Measurements from ENCODE around the gene LGALS9. TPM values are rescaled to one million over a fixed set of nuclear protein-coding genes. Genes with fewer than 3 reads are reported as not detected.

The LGALS9 gene
- 100 to 1,000 TPM; 150 to 305 TPM for total RNA-seq

DNA sequence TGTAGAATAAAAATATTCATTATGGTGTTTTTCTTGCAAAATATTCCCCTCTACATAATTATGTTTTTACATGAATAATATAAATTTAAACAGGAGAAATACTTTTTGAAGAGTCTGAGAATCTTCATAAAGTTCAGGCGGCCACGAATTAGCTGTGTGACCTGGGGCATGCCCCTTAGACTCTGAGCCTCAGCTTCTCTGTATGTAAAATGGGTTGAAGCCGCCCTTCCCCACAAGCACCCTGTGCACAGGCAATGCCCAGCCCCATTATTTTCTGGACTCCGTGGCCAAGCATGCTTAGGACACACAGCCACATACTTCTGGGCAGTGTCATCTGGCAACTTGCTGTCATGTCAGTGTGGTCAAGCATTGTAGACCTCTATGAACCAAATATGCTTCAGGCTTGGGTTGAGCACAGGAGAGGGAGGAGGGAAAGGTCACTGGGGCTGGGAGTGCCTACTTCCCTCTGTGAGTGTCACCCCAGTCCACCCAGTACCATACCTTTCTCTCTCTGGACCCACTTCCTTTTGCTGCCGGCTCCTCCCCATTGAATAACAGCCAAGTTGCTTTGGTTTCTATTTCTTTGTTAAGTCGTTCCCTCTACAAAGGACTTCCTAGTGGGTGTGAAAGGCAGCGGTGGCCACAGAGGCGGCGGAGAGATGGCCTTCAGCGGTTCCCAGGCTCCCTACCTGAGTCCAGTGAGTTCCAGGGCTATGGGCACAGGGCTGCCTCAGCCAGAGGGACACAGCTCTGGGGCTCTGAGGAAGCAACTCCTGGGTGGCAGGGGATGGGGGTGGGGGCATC lies at the start of gene LGALS9:
TSS of gene LGALS9 (plus strand) at position 582 of the 804 bp plus-strand sequence. CDS start at position 660, 78 bp downstream.
- H3K27me3 Mint-ChIP-seq: no peaks in the 10 kb centered on the region
- H3K9me3 Mint-ChIP-seq (ENCODE audit: low read depth): no peaks in the 10 kb centered on the region
- peak within 1 kb of the TSS; percentile 94 for H3K27ac Mint-ChIP-seq
- ATAC-seq (peak; percentile 84), DNase-seq (peak; percentile 72)
- CTCF ChIA-PET: interaction anchor here (0.6 to 4.8 kb wide), 11 partner anchors 8 to 126 kb away, joined by 3 to 32 read pairs (median 4); no protein-coding TSS in a partner anchor
- peaks cover 31% of the 10 kb centered on the region for H3K36me3 Mint-ChIP-seq
- peaks cover 68% of the 10 kb centered on the region for H3K4me1 Mint-ChIP-seq
- peak within 1 kb of the TSS; percentile 93 for H3K4me3 Mint-ChIP-seq

DNA sequence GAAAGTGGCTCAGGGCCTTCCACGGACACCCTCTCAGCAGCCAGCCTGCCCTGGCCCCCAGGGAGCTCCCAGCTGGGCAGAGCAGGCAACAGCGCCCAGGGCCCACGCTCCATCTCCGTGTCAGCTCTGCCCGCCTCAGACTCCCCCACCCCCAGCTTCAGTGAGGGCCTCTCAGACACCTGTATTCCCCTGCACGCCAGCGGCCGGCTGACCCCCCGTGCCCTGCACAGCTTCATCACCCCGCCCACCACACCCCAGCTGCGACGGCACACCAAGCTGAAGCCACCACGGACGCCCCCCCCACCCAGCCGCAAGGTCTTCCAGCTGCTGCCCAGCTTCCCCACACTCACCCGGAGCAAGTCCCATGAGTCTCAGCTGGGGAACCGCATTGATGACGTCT lies 48.3 kb upstream of the LGALS9 start:
- CTCF ChIA-PET: interaction anchor here (0.8 to 1.2 kb wide), 3 partner anchors 17 to 229 kb away, joined by 3 to 5 read pairs (median 3); no protein-coding TSS in a partner anchor
- ATAC-seq (no peak), DNase-seq (no peak)

GRCh38 chr17:27585153-27585681 lies 45.8 kb upstream of the LGALS9 start:
- peaks cover 3% of the 10 kb centered on the region for H3K36me3 Mint-ChIP-seq
- no peak for ATAC-seq
- no peaks in the 10 kb centered on the region for H3K9me3 Mint-ChIP-seq (ENCODE audit: low read depth)
- no peak for DNase-seq
- H3K27ac Mint-ChIP-seq: no peak overlapping the region
- peaks cover 20% of the 10 kb centered on the region for H3K4me1 Mint-ChIP-seq
- no peak overlapping the region for H3K4me3 Mint-ChIP-seq
- no peaks in the 10 kb centered on the region for H3K27me3 Mint-ChIP-seq
- CTCF ChIA-PET: interaction anchor here (1.1 to 5.8 kb wide), 2 partner anchors 10 to 16 kb away, joined by 3 to 41 read pairs; no protein-coding TSS in a partner anchor

More for the DNA sequence above, 48.3 kb upstream of the LGALS9 start:
- Mint-ChIP-seq H3K4me1 (peaks cover 44% of the 10 kb centered on the region), H3K27ac (no peak overlapping the region), H3K36me3 (peaks cover 7% of the 10 kb centered on the region), H3K9me3 (ENCODE audit: low read depth) (no peaks in the 10 kb centered on the region), H3K27me3 (no peaks in the 10 kb centered on the region), H3K4me3 (no peak overlapping the region)

GRCh38 chr17:27585792-27586191 lies 45.2 kb upstream of the LGALS9 start:
- Mint-ChIP-seq H3K27me3 (no peaks in the 10 kb centered on the region), H3K27ac (no peak overlapping the region), H3K4me1 (peaks cover 15% of the 10 kb centered on the region), H3K36me3 (peaks cover 3% of the 10 kb centered on the region), H3K9me3 (ENCODE audit: low read depth) (no peaks in the 10 kb centered on the region), H3K4me3 (no peak overlapping the region)
- ATAC-seq (no peak), DNase-seq (no peak)
- CTCF ChIA-PET: interaction anchor here (1.1 to 5.8 kb wide), 2 partner anchors 11 to 15 kb away, joined by 3 to 41 read pairs; no protein-coding TSS in a partner anchor

- Mint-ChIP-seq H3K36me3 (peaks cover 3% of the 10 kb centered on the region), H3K4me3 (no peak overlapping the region), H3K9me3 (ENCODE audit: low read depth) (no peaks in the 10 kb centered on the region), H3K4me1 (peaks cover 11% of the 10 kb centered on the region), H3K27ac (no peak overlapping the region), H3K27me3 (no peaks in the 10 kb centered on the region)
- DNase-seq: no peak
- no peak for ATAC-seq
- CTCF ChIA-PET: interaction anchor here (1.1 to 5.8 kb wide), 3 partner anchors 11 to 18 kb away, joined by 3 to 41 read pairs (median 4); no protein-coding TSS in a partner anchor
Measured at GRCh38 chr17:27586203-27586721, 44.7 kb upstream of the LGALS9 start.

DNA sequence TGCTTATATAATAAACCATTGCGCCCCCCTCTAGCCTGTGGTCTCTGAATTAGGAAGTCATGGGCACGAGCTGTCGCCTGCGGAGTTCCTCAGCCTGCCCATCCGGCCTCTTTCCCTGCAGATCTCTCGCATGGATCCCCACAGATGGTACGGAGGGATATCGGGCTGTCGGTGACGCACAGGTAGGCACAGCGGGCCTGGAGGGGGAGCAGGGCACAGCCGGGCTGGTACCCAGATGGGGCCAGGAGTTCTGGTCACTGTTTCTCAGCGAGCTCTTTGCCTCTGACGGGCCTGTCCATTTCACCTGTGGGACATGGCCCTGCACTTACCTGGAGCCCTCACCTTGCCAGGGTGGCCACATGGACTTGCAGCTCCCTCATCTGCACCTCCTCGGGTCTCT lies 42.6 kb upstream of the LGALS9 start:
- H3K27me3 Mint-ChIP-seq: no peaks in the 10 kb centered on the region
- ATAC-seq (no peak), DNase-seq (no peak)
- no peaks in the 10 kb centered on the region for H3K9me3 Mint-ChIP-seq (ENCODE audit: low read depth)
- H3K36me3 Mint-ChIP-seq: no peaks in the 10 kb centered on the region
- H3K4me1 Mint-ChIP-seq: no peaks in the 10 kb centered on the region
- CTCF ChIA-PET: interaction anchor here (0.8 to 5.8 kb wide), 3 partner anchors 13 to 234 kb away, joined by 3 to 41 read pairs (median 4); no protein-coding TSS in a partner anchor
- no peak overlapping the region for H3K4me3 Mint-ChIP-seq
- no peak overlapping the region for H3K27ac Mint-ChIP-seq

- CTCF ChIA-PET: interaction anchor here (0.9 kb wide), 1 partner anchor 236 kb away, joined by 3 read pairs; no protein-coding TSS in a partner anchor
- ATAC-seq (no peak), DNase-seq (no peak)
- Mint-ChIP-seq H3K27me3 (no peaks in the 10 kb centered on the region), H3K9me3 (ENCODE audit: low read depth) (no peaks in the 10 kb centered on the region), H3K36me3 (peaks cover 6% of the 10 kb centered on the region), H3K4me3 (no peak overlapping the region), H3K27ac (no peak overlapping the region), H3K4me1 (peaks cover 10% of the 10 kb centered on the region)
Measured at GRCh38 chr17:27590864-27591263, 40.1 kb upstream of the LGALS9 start.

GRCh38 chr17:27591986-27592385 lies 39.0 kb upstream of the LGALS9 start:
- Mint-ChIP-seq H3K27ac (no peak overlapping the region), H3K9me3 (ENCODE audit: low read depth) (no peaks in the 10 kb centered on the region), H3K27me3 (no peaks in the 10 kb centered on the region), H3K4me3 (no peak overlapping the region), H3K36me3 (peaks cover 8% of the 10 kb centered on the region), H3K4me1 (peaks cover 11% of the 10 kb centered on the region)
- ATAC-seq: no peak
- DNase-seq: no peak
- CTCF ChIA-PET: interaction anchor here (0.7 to 1.2 kb wide), 4 partner anchors 8 to 341 kb away, joined by 3 to 4 read pairs (median 3); no protein-coding TSS in a partner anchor

DNA sequence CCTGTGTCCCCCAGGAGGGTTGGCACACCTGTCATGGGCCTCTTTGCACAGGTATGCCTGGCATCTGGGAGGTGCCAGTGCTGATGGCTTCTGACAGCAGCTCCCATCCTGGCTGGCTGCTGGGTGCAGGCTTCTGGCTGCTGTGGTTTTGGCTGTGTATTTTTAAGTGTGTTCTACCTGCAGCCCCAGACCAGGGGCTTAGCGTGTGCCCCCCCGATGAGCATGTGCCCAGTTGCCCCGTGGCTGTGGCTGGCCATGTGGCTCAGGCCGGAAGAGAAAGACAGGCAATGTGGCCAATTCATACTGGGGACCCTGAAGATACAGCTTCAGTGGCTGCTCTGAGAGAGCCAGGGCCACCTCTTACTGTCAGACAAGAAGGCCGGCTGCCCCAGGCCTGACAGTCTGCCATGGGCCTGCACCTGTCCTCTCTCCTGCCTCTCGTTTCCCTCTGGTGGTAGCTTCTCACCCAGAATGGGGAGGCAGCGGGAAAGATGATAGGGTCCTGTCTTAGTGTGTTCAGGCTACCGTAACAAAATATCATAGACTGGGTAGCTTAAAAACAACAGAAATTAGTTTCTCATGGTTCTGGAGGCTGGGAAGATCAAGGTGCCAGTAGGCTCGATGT lies 37.6 kb upstream of the LGALS9 start:
- H3K9me3 Mint-ChIP-seq (ENCODE audit: low read depth): no peaks in the 10 kb centered on the region
- CTCF ChIA-PET: interaction anchor here (0.7 to 1.3 kb wide), 4 partner anchors 15 to 299 kb away, joined by 3 read pairs; no protein-coding TSS in a partner anchor
- H3K4me3 Mint-ChIP-seq: no peak overlapping the region
- H3K27me3 Mint-ChIP-seq: no peaks in the 10 kb centered on the region
- H3K27ac Mint-ChIP-seq: peak overlapping the region; percentile 31
- H3K4me1 Mint-ChIP-seq: peaks cover 11% of the 10 kb centered on the region
- peaks cover 8% of the 10 kb centered on the region for H3K36me3 Mint-ChIP-seq
- ATAC-seq (no peak), DNase-seq (no peak)

DNA sequence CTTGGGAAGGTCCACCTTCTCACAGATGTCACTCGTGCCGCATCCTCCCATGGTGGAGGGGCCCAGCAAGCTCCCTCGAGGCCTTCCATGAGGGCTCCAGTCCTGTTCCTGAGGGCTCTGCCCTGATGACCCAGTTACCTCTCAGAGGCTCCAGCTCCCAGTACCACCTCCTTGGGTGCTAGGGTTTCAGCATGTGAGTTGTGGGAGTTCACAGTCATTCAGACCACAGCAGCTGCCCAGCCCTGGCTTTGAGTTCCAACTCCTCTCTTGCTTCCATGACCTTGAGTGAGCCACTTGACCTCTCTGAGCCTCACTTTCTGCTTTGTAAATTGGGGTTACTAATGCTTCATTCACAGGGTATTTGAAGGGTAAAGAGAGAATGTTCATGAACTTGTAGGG lies 37.1 kb upstream of the LGALS9 start:
- H3K4me3 Mint-ChIP-seq: no peak overlapping the region
- H3K36me3 Mint-ChIP-seq: peaks cover 8% of the 10 kb centered on the region
- H3K27ac Mint-ChIP-seq: no peak overlapping the region
- H3K27me3 Mint-ChIP-seq: no peaks in the 10 kb centered on the region
- H3K9me3 Mint-ChIP-seq (ENCODE audit: low read depth): no peaks in the 10 kb centered on the region
- DNase-seq: no peak
- no peak for ATAC-seq
- CTCF ChIA-PET: interaction anchor here (1.2 to 1.3 kb wide), 2 partner anchors 16 to 299 kb away, joined by 3 read pairs; no protein-coding TSS in a partner anchor
- H3K4me1 Mint-ChIP-seq: peaks cover 11% of the 10 kb centered on the region

DNA sequence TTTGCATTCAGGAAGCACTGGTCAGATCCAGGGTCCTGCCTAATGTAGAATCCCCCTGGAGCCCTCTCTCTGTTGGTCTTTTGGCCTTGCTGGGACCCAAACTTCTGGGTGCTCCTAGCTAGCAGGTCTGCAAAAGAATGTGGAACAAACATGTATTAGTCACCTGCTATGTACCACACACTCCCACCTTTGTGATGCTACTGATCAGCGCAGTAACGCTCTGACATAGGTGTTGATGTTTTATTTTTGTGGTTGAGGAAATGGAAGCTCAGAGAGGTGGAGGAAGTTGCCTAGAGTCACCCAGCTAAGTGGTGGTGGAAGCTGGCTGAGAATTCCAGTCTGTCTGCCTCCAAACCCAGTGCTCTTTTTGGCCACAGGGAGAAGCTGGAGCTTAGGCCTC lies 35.8 kb upstream of the LGALS9 start:
- ATAC-seq (peak; percentile 31), DNase-seq (no peak)
- Mint-ChIP-seq H3K4me3 (no peak overlapping the region), H3K27me3 (no peaks in the 10 kb centered on the region), H3K9me3 (ENCODE audit: low read depth) (no peaks in the 10 kb centered on the region), H3K36me3 (peaks cover 9% of the 10 kb centered on the region), H3K4me1 (peaks cover 15% of the 10 kb centered on the region), H3K27ac (peak overlapping the region; percentile 18)
- CTCF ChIA-PET: interaction anchor here (0.6 to 1.5 kb wide), 6 partner anchors 17 to 358 kb away, joined by 3 to 5 read pairs (median 4); no protein-coding TSS in a partner anchor

DNA sequence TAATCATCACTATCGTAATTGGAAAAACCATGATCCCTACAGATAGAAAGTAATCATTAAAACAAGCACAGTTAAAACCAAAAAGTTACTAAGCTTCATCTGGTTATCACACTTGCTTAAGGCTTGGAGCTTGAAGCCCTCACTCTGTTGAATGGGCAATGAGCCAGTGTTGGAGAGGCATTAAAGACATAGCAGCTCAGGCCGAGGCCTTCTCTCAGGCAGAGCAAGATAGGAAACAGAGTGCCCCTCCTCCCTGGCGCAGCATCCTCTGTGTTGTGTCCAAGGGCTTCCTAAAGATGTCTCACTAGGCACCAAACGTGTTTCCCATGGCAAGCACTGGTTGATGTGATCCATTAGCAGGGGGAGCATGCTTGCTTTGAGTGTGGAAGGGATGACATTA lies 34.9 kb upstream of the LGALS9 start:
- Mint-ChIP-seq H3K27ac (no peak overlapping the region), H3K4me3 (no peak overlapping the region), H3K9me3 (ENCODE audit: low read depth) (no peaks in the 10 kb centered on the region), H3K4me1 (peaks cover 17% of the 10 kb centered on the region), H3K36me3 (peaks cover 15% of the 10 kb centered on the region), H3K27me3 (no peaks in the 10 kb centered on the region)
- CTCF ChIA-PET: interaction anchor here (0.8 to 1.5 kb wide), 6 partner anchors 23 to 359 kb away, joined by 3 to 5 read pairs (median 4); no protein-coding TSS in a partner anchor
- ATAC-seq: no peak
- no peak for DNase-seq

All from activated CD8-positive, alpha-beta memory T cell treated with anti-CD3 and anti-CD28 coated beads, Interleukin-2, amount 10 ng/mL, durations not matched to agents 7 days and 5 days (primary cell).